ENCODE data around the gene TPPP.

The TPPP gene

GRCh38 chr5:611731-612486 is 81.2 kb downstream of the TPPP start, which contains the start of gene CEP72 (continued):
- no peak for TF ChIP-seq ZNF639 (tag by site-specific recombination; IDR thresholded peaks at IDR 0.05)
- TF ChIP-seq ZNF449 (tag by site-specific recombination; IDR thresholded peaks at IDR 0.05), result no peak
- peak; percentile 80 for TF ChIP-seq ZNF398 (tag by site-specific recombination; IDR thresholded peaks at IDR 0.05)
- TF ChIP-seq KLF10 (tag by site-specific recombination; IDR thresholded peaks at IDR 0.05), result 0 out of 2 replicates have a peak, but pooled peaks have one; percentile 25
- no peak for TF ChIP-seq ZNF184 (tag by site-specific recombination; IDR thresholded peaks at IDR 0.05)
- no peak for TF ChIP-seq ZNF610 (tag by site-specific recombination; IDR thresholded peaks at IDR 0.05; ENCODE audit: borderline replicate concordance)
- TF ChIP-seq, protein P1, sequence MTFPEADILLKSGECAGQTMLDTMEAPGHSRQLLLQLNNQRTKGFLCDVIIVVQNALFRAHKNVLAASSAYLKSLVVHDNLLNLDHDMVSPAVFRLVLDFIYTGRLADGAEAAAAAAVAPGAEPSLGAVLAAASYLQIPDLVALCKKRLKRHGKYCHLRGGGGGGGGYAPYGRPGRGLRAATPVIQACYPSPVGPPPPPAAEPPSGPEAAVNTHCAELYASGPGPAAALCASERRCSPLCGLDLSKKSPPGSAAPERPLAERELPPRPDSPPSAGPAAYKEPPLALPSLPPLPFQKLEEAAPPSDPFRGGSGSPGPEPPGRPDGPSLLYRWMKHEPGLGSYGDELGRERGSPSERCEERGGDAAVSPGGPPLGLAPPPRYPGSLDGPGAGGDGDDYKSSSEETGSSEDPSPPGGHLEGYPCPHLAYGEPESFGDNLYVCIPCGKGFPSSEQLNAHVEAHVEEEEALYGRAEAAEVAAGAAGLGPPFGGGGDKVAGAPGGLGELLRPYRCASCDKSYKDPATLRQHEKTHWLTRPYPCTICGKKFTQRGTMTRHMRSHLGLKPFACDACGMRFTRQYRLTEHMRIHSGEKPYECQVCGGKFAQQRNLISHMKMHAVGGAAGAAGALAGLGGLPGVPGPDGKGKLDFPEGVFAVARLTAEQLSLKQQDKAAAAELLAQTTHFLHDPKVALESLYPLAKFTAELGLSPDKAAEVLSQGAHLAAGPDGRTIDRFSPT (tag by site-specific recombination; IDR thresholded peaks at IDR 0.05), result no peak
- peak; percentile 71 for TF ChIP-seq ZIC2 (tag by site-specific recombination; IDR thresholded peaks at IDR 0.05)
- TF ChIP-seq, protein P2, sequence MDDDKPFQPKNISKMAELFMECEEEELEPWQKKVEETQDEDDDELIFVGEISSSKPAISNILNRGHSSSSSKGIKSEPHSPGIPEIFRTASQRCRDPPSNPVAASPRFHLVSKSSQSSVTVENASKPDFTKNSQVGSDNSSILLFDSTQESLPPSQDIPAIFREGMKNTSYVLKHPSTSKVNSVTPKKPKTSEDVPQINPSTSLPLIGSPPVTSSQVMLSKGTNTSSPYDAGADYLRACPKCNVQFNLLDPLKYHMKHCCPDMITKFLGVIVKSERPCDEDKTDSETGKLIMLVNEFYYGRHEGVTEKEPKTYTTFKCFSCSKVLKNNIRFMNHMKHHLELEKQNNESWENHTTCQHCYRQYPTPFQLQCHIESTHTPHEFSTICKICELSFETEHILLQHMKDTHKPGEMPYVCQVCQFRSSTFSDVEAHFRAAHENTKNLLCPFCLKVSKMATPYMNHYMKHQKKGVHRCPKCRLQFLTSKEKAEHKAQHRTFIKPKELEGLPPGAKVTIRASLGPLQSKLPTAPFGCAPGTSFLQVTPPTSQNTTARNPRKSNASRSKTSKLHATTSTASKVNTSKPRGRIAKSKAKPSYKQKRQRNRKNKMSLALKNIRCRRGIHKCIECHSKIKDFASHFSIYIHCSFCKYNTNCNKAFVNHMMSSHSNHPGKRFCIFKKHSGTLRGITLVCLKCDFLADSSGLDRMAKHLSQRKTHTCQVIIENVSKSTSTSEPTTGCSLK (tag by site-specific recombination; IDR thresholded peaks at IDR 0.05), result no peak
- no peak for TF ChIP-seq SCRT1 (tag by site-specific recombination; IDR thresholded peaks at IDR 0.05; ENCODE audit: borderline replicate concordance)
- TF ChIP-seq, protein P3, sequence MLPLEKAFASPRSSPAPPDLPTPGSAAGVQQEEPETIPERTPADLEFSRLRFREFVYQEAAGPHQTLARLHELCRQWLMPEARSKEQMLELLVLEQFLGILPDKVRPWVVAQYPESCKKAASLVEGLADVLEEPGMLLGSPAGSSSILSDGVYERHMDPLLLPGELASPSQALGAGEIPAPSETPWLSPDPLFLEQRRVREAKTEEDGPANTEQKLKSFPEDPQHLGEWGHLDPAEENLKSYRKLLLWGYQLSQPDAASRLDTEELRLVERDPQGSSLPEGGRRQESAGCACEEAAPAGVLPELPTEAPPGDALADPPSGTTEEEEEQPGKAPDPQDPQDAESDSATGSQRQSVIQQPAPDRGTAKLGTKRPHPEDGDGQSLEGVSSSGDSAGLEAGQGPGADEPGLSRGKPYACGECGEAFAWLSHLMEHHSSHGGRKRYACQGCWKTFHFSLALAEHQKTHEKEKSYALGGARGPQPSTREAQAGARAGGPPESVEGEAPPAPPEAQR (tag by site-specific recombination; IDR thresholded peaks at IDR 0.05), result no peak
- TF ChIP-seq ZNF341 (tag by site-specific recombination; IDR thresholded peaks at IDR 0.05; ENCODE audit: low read depth), result peak; percentile 46; the same call in 1 of the 2 replicates
- TF ChIP-seq ZNF394 (tag by site-specific recombination; IDR thresholded peaks at IDR 0.05; ENCODE audit: borderline replicate concordance), result peak; percentile 64; the same call in 1 of the 2 replicates
- TF ChIP-seq ZNF629 (tag by site-specific recombination; IDR thresholded peaks at IDR 0.05), result no peak
- no peak for TF ChIP-seq ZNF555 (tag by site-specific recombination; conservative IDR thresholded peaks at IDR 0.05)
- TF ChIP-seq, protein P4, sequence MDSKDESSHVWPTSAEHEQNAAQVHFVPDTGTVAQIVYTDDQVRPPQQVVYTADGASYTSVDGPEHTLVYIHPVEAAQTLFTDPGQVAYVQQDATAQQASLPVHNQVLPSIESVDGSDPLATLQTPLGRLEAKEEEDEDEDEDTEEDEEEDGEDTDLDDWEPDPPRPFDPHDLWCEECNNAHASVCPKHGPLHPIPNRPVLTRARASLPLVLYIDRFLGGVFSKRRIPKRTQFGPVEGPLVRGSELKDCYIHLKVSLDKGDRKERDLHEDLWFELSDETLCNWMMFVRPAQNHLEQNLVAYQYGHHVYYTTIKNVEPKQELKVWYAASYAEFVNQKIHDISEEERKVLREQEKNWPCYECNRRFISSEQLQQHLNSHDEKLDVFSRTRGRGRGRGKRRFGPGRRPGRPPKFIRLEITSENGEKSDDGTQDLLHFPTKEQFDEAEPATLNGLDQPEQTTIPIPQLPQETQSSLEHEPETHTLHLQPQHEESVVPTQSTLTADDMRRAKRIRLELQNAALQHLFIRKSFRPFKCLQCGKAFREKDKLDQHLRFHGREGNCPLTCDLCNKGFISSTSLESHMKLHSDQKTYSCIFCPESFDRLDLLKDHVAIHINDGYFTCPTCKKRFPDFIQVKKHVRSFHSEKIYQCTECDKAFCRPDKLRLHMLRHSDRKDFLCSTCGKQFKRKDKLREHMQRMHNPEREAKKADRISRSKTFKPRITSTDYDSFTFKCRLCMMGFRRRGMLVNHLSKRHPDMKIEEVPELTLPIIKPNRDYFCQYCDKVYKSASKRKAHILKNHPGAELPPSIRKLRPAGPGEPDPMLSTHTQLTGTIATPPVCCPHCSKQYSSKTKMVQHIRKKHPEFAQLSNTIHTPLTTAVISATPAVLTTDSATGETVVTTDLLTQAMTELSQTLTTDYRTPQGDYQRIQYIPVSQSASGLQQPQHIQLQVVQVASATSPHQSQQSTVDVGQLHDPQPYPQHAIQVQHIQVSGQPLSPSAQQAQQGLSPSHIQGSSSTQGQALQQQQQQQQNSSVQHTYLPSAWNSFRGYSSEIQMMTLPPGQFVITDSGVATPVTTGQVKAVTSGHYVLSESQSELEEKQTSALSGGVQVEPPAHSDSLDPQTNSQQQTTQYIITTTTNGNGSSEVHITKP (tag by site-specific recombination; IDR thresholded peaks at IDR 0.05), result peak; percentile 94
- TF ChIP-seq EGR2 (tag by site-specific recombination; IDR thresholded peaks at IDR 0.05; ENCODE audit: low read depth), result peak; percentile 67
- TF ChIP-seq ZNF621 (tag by site-specific recombination; IDR thresholded peaks at IDR 0.05), result no peak
- TF ChIP-seq ZNF157 (tag by site-specific recombination; IDR thresholded peaks at IDR 0.05), result no peak
- no peak for TF ChIP-seq ZFP69B (tag by site-specific recombination; IDR thresholded peaks at IDR 0.05)
- TF ChIP-seq ZNF423 (tag by site-specific recombination; IDR thresholded peaks at IDR 0.05), result no peak
- peak; percentile 90 for TF ChIP-seq KLF9 (tag by site-specific recombination; IDR thresholded peaks at IDR 0.05; ENCODE audit: low read depth)
- TF ChIP-seq GLIS2 (tag by site-specific recombination; IDR thresholded peaks at IDR 0.05), result peak; percentile 92
- peak; percentile 35; the same call in 1 of the 2 replicates for TF ChIP-seq KLF7 (tag by site-specific recombination; IDR thresholded peaks at IDR 0.05; ENCODE audit: borderline replicate concordance)

All from HEK293 (cell line).